GM18507 (cell line): ENCODE data around the gene VAV3.

Experiments
- DNase-seq: peaks from one replicate; pipeline ENCODE4 v3.0.0; 2011; ENCODE audit warnings: low read depth; ENCODE audit not compliant: insufficient read length; ENCODE audit errors: extremely low spot score
- FAIRE-seq: peaks from 2 replicates; lab custom pipeline; 2011; peaks lifted over from hg19 to GRCh38; lab: Jason Lieb, UNC

Gene VAV3

GRCh38 chr1:107534632-107535031 is 430.3 kb downstream of the VAV3 start:
- no peak for DNase-seq
- FAIRE-seq, result no peak

DNA sequence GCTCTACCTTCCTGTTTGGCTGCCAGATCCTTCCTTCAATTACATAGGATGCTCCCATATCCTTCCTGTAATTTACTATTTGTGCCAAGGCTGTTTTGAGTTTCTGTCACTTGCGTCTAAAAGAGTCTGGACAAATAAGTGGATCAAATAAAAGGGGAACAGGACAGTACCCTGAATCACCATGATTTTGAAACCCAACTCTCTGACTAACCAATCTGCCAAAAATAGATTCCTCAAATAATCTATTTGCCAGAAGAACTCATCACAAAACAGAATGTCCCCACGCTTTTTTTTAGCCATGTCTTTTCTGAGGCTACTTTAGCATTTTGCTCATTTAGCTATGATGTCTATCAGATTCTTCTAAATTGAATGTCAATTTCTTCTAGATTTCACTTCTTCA is 431.5 kb downstream of the VAV3 start:
- FAIRE-seq (no peak), DNase-seq (no peak)

- no peak for FAIRE-seq
- no peak for DNase-seq
Observed at GRCh38 chr1:107532318-107532717, 432.7 kb downstream of the VAV3 start.

GRCh38 chr1:107531065-107531908 is 433.7 kb downstream of the VAV3 start:
- FAIRE-seq (no peak), DNase-seq (no peak)

GRCh38 chr1:107530543-107530942 is 434.4 kb downstream of the VAV3 start:
- no peak for FAIRE-seq
- no peak for DNase-seq

DNA sequence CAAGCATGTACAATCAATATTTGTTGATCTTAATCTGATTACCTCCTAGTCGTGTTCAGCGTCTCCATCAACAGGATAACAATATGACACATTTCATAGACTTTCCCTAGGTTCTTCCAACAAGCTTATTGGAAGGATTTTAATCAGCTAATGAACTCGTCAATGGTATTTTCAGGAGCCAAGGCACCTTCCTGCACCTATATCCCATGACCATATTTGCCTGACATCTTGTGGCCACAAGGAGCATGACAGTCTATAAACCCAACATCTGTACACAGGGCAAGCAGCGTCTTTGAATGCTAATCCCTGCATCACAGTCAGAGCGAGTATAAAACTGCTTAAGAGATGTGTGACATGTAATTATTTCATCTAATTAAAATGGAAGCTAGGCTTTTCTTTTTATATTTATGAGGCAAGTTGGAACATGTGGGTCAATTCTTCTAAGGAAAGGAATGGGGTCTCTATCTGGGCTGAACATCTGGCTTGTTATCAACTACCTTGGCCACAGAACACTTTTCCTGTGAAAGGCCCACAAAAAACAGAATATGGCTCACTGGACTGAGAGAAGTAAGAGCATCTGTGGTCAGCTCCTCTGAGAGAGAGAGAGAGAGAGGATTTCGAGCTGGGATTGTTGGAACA is 435.4 kb downstream of the VAV3 start:
- peak; percentile 33 for DNase-seq
- FAIRE-seq, result peak; percentile 83

GRCh38 chr1:107526524-107527198 is 438.3 kb downstream of the VAV3 start:
- DNase-seq (no peak), FAIRE-seq (no peak)

- no peak for DNase-seq
Observed at GRCh38 chr1:107525961-107526360, 439.0 kb downstream of the VAV3 start.

DNA sequence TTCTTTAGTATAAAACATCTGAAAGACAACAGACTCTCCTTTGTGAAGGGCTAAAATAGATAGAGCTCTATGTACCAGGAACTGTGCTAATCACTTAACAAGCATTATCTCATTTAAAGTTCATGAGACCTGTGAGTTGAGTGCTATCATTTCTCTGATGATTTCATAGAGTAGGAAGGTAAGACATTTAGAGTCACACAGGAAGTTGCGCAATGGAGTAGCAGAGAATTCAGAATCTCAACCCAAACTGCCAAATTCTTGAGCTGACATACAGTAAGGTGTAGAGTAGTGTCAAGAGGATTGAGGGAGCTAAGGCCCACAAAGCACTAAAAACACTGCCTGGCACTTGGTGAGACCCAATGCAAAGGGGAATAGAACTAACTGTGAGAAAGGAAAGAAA is 439.8 kb downstream of the VAV3 start:
- FAIRE-seq (no peak), DNase-seq (no peak)

More at GRCh38 chr1:107525961-107526360, 439.0 kb downstream of the VAV3 start:
- no peak for FAIRE-seq

DNA sequence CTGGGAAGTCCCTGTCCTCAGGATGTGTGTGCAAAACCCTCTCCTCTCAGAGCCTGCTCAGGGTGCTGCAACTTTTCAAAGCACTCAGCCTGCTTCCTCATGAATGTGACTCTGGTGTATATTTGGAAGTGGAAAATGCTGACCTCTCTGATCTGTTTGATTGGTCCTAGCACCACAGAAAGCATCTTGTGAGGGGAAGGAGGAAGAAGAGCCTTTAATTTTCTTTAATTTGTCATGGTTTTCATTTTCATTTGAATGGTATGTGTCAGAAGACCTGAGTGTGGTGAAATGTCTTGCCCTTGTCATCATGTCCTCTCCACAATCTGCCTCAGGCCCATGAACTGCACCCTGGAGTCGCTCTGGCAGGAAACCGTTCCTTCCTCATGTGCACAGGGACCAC is 440.7 kb downstream of the VAV3 start:
- FAIRE-seq (no peak), DNase-seq (no peak)

- FAIRE-seq (no peak), DNase-seq (no peak)
Observed at GRCh38 chr1:107523736-107524135, 441.2 kb downstream of the VAV3 start.

DNA sequence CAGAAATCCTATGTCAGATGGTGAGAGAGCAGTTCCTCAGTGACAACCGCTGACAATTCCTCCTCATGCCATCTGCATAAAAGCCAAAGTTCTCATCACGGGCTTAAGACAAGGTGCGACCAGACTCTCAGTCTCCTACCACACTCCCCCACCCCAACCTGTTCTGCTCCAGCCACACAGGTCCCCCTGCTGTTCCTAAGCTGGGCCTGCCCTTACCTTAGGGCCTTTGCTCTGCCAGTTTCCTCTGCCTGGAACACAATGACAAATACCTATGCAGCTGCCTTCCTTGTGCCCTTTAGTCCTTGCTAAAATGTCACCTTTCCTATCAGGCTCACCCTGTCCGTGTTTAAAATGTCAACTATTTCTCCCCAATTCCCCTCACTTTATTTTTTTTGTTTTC is 441.9 kb downstream of the VAV3 start:
- no peak for FAIRE-seq
- no peak for DNase-seq
